GM08714 (cell line): Measurements from ENCODE around the gene ZNF426.

Source experiments
- H3K4me3 ChIP-seq: fragments of 200-500 bp; sonication (Bioruptor generic); 2 replicates; pipeline ENCODE4 v1.5.1; 2014; ENCODE audit warnings: mild to moderate bottlenecking, low read length, inconsistent platforms
- ZNF274 ChIP-seq: IDR thresholded peaks from 2 replicates; pipeline ENCODE4 v1.6.1; 2012; ENCODE audit warnings: mild to moderate bottlenecking, low read depth, low read length

Gene ZNF426

GRCh38 chr19:9535934-9536333 is 2.5 kb downstream of the ZNF426 start:
- TF ChIP-seq ZNF274 = no peak

DNA sequence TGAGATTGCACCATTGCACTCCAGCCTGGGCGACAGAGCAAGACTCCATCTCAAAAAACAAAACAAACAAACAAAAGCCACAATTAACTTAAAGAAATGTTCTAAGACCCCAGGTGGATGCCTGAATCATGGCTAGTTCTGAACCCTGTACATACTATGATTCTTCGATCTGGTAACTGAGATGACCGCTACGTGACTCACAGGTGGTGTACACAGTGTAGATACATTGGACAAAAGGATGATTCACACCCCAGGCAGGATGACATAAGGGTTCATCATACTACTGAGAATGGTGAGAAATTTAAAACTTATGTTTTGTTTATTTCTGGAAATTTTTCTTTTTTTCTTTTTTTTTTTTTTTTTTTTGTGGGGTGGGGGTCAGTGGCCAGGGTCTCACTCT is 6.5 kb downstream of the ZNF426 start:
- no peak overlapping the region for H3K4me3 ChIP-seq
- no peak for TF ChIP-seq ZNF274

More at GRCh38 chr19:9535934-9536333, 2.5 kb downstream of the ZNF426 start:
- no peak overlapping the region for H3K4me3 ChIP-seq

DNA sequence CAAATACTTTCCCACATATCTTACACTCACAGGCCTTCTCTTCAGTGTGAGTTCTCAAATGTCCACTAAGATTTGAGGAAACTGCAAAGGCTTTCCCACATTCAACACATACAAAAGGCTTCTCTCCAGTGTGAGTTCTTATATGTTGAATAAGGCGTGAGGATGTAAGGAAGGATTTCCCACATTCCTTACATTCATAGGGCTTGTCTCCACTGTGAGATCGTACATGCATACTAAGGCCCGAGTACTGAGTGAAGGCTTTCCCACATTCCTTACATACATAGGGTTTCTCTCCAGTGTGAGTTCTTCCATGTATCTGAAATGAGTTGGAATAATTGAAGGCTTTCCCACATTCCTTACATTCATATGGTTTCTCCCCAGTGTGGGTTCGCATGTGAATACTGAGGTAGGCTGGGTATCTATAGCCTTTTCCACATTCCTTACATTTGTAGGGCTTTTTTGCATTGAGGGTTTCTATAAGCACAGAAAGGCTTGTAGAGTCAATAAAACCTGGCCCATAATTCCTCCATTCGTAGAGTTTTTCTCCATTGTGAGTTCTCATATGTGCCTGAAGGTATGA is 9.6 kb downstream of the ZNF426 start:
- H3K4me3 ChIP-seq = no peak overlapping the region

DNA sequence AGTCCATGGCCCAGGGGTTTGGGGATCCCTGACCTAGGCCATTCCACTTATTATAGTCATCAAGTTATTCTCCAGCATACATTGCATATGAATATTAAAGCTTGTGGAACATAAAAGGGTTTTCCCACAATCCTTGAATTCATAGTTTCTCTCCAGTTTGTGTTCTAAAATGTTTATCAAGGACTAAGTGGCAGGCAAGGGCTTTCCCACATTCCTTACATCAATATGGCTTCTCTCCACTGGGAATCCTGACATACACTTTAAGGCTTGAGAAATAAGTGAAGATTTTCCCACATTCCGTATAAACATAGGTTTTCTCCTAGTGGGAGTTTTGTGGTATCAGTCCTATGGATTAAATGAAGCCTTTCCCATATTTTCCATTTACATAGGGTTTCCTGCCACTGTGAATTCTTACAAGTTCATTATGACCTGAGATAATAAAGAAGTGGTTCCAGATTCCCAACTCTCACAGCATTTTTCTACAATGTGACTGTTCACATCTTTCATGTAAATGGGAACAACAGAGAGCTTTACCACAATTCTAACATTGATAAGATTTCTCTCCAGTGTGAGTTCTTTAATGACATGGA is 14.5 kb downstream of the ZNF426 start:
- H3K4me3 ChIP-seq = no peak overlapping the region
- no peak for TF ChIP-seq ZNF274

More for the DNA sequence above, 9.6 kb downstream of the ZNF426 start:
- TF ChIP-seq ZNF274 = peak; percentile 90

DNA sequence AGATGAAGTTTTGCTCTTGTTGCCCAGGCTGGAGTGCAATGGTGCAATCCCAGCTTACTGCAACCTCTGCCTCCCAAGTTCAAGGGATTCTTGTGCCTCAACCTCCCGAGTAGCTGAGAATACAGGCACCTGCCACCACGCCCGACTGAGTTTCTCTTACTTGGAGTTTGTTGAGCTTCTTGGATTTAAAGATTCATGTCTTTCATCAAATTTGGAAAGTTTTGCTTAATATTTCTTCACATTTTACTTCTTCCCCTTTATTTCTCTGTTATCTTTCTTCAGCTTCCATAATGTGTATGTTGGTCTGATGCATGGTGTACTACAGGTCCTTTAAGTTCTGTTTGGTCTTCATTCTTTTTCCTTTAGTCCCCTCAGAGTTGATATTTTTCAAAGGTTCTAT is 31.2 kb downstream of the ZNF426 start:
- no peak for TF ChIP-seq ZNF274
- no peak overlapping the region for H3K4me3 ChIP-seq

DNA sequence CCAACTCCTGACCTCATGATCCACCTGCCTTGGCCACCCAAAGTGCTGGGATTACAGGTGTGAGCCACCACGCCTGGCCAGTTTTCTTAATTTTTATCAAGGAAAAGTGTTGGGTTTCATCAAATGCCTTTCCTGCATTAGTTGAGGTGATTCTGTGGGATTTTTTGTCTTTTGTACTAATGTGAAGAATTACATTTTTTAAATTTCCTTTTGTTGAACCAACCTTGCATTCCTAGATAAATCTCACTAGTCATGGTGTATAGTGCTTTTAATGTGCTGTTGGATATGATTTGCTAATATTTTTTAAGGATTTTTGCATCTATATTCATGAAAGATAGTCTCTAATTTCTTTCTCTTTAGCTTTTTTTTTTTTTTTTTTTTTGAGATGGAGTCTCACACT is 37.6 kb downstream of the ZNF426 start:
- H3K4me3 ChIP-seq = no peak overlapping the region
- no peak for TF ChIP-seq ZNF274

DNA sequence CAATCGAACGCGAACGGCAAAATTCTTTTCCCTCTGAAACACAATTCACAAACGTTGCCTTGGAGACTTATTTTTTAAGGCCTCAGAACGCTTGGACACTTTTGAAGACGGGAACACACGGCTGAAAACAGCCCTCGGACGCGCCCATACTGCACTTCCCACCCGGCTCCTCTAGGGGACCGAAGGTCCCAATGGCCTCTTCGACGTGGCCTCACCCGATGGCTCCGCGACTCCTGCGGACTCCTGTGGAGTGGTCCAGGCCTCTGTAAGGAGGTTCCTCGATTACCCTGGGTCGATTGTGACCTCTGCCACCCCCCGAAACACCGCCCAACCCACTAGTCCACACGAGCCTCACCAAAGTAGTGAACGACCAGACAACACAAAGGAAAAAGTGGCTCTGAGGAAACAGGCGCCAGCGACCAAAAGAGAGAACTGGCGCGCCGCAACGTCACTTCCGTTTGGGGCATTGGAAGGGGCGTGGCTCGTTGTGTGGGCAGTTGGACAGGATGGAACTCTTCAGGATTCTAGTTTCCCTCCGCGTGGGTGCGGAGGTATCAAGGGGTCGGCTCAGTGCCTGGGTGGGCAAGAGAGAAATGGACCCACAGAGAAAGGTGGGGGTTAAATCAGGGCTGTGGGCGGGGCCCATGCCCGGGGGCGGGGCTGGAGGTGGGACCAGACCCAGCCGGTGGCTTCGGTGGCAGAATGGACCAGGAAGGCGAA is 40.1 kb downstream of the ZNF426 start, which contains the start of gene ZNF560:
ZNF560 (minus strand) TSS at position 434 of the 720 bp plus-strand sequence. CDS start 23,303 bp downstream, outside the sequence.
- no peak within 1 kb of the TSS for H3K4me3 ChIP-seq
- TF ChIP-seq ZNF274 = no peak

GRCh38 chr19:9494096-9494495 is 44.3 kb downstream of the ZNF426 start:
- H3K4me3 ChIP-seq = no peak overlapping the region
- no peak for TF ChIP-seq ZNF274

DNA sequence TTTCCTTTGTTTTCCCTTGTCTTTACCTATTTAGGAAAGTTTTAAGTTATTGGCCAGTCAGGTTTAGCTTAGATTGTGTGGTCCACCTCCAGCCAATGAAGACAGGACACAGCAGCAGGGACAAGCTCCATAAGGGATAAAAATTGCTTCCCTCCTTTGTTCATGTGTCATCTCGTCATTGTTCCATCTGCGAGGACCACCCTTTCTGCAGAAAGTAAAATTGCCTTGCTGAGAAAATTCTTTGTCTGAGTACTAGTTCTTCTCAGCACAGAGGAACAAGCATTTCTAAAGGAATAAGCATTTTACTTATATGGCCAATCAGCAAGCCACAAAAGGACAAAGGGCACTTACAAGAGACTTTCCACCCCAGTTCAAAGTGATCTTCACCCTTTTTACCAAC is 51.4 kb downstream of the ZNF426 start:
- no peak for TF ChIP-seq ZNF274
- H3K4me3 ChIP-seq = no peak overlapping the region

GRCh38 chr19:9485140-9485539 is 53.3 kb downstream of the ZNF426 start:
- TF ChIP-seq ZNF274 = no peak
- no peak overlapping the region for H3K4me3 ChIP-seq

DNA sequence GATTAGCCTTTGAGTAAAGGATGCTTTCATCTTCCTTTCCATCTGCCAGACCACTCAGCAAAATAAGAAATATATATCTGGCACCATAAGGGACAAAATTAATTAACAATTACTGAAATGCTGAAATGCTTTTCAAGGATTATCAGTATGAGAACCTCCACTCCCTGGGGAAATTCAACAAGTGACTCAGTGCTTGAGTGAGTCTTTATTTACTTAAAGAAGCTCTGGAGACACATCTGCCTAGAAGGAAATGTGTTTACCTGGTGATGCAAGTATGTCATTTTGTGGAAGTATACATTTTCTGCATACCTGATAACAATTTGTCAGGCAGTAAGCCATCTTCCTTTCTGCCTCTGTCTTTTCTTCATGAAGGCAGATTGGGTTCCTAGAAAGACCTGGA is 63.5 kb downstream of the ZNF426 start:
- no peak for TF ChIP-seq ZNF274
- H3K4me3 ChIP-seq = no peak overlapping the region
